Germinal center (tissue), 1 donor: Measurements from ENCODE around the gene SHOX.
"Not testable (repeated sequence)": the region's sequence is repeated elsewhere in the genome, so short reads cannot be mapped to it uniquely, and the experiment has no call there.

ENCODE experiments used
- DNase-seq: peaks from one replicate; pipeline ENCODE4 v3.0.0; 2012; ENCODE audit warnings: mixed read lengths, low spot score

Gene SHOX

GRCh38 chrX:621705-622503 is 8.7 kb upstream of the SHOX start:
- no peak for DNase-seq

- DNase-seq = not testable (repeated sequence)
Observed at GRCh38 chrX:622802-623201, 7.8 kb upstream of the SHOX start.

- no peak for DNase-seq
Observed at GRCh38 chrX:623268-623598, 7.4 kb upstream of the SHOX start.

- no peak for DNase-seq
Observed at GRCh38 chrX:623599-624315, 6.8 kb upstream of the SHOX start.

- DNase-seq = no peak
Observed at GRCh38 chrX:625137-625691, 5.4 kb upstream of the SHOX start.

GRCh38 chrX:626047-626446 is 4.5 kb upstream of the SHOX start:
- DNase-seq = not testable (repeated sequence)

GRCh38 chrX:626745-627509 is 3.7 kb upstream of the SHOX start:
- no peak for DNase-seq

- no peak for DNase-seq
Observed at GRCh38 chrX:627510-627981, 3.0 kb upstream of the SHOX start.

- no peak for DNase-seq
Observed at GRCh38 chrX:627995-628394, 2.6 kb upstream of the SHOX start.

- no peak for DNase-seq
Observed at GRCh38 chrX:629230-630006, 1.2 kb upstream of the SHOX start.

GRCh38 chrX:630007-630611 is 482 bp upstream of the SHOX start:
- no peak for DNase-seq

- DNase-seq = no peak
Observed at GRCh38 chrX:631802-632365, 1.3 kb downstream of the SHOX start.

- DNase-seq = no peak
Observed at GRCh38 chrX:632366-633042, 1.9 kb downstream of the SHOX start.

- DNase-seq = no peak
Observed at GRCh38 chrX:633043-633984, 2.7 kb downstream of the SHOX start.

GRCh38 chrX:633985-634958 is 3.7 kb downstream of the SHOX start:
- no peak for DNase-seq

GRCh38 chrX:635428-636090 is 5.0 kb downstream of the SHOX start:
- DNase-seq = no peak

GRCh38 chrX:636981-637659 is 6.5 kb downstream of the SHOX start:
- no peak for DNase-seq
